ENCODE data around the gene DNAH9.
"Not testable (repeated sequence)": the region's sequence is repeated elsewhere in the genome, so short reads cannot be mapped to it uniquely, and the experiment has no call there.

DNAH9 gene

DNA sequence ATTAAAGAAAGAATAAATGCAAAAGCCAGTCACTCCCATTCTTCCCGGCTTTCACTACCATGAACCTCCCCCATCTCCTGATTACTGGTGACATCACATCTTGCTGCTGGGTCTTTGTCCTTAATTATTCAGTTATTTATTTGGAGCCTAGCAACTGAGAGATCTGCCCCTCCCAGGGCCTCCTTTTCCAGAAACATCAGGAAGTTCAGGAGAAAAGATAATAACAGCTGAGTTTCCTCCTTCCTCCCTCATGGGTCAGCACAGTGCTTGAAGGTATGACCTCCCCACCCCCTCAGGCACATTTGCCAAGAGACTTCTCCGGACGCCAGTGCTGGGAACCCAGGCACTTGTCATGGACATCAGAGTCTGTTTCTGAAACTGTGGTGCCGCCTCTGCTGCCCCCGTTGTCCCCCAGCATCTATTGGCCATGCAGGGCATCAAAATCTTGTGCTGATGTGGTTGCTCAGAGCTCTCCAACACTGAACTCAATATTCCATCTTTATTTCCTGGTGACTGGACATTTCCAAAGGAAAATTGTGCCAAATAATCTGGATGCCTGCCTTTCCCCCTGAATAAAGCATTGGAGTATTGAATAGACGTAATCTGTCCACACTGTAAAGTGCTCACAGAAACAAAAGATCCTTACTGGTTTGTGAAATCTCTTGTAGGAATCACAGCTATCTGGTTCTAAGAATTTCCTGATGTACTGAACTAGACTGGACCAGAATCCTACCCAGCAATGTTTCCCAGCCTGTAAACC lies 327.2 kb downstream of the DNAH9 start:
- no peak for FAIRE-seq

- FAIRE-seq: no peak
Measured at GRCh38 chr17:11928436-11928835, 330.2 kb downstream of the DNAH9 start.

DNA sequence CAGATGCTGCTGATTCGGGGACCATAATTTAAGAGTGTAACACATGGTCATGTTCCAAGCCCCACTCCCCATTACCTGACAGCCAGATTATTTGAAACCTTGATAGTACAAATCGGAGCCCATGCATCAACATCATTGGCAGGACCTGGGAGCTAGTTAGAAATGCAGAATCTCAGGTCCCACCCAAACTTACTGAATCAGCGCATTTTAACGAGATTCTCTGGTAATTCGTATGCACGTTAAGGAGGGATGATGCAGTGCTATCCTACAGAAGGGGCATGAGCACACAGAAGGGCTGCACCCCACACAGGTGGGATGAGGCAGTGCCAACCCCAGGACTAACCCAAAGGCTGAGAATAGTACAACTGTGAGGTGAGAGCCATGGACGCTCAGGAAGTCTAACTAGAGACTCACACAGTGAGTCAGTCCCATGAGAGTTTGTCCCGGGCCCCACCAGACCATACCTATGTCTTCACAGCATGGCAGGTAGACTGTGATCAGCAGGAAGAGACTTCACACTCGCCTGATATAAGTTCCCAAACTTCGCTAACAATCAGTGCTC lies 334.1 kb downstream of the DNAH9 start:
- FAIRE-seq: no peak

- peak; percentile 93 for FAIRE-seq
Measured at GRCh38 chr17:11935734-11936406, 337.6 kb downstream of the DNAH9 start.

DNA sequence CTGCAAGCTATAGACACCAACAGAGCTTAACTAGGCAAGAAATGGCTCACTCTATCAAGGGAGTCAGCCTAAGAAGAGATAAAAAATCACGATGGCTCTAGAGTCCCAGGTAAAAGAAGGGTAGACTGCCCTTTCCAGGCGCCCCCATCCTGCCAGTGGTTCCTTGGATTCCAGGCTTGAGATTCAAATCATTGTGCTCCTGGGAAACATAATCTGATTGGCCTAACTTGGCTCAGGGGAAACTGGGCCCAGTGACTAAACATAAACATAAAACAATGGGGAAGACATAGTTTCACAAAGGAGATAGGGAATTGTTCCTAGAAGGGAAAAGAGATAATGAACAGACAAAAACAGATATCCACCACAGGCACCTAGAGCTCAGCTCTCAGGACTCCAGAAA lies 342.6 kb downstream of the DNAH9 start:
- FAIRE-seq: no peak

DNA sequence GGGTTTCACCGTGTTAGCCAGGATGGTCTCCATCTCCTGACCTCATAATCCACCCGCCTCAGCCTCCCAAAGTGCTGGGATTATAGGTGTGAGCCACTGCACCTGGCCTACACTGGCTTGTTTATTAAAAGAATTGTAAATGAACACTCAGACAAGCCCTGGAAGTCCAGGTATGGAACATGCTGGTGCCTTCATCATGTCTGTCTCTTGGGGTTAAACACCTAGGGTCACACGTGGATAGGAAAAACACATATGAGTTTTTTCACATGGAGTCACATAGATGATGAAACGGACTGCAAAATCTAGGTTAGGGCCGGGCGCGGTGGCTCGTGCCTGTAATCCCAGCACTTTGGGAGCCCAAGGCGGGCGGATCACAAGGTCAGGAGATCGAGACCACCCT lies 344.8 kb downstream of the DNAH9 start:
- FAIRE-seq: not testable (repeated sequence)

- no peak for FAIRE-seq
Measured at GRCh38 chr17:11943759-11944347, 345.6 kb downstream of the DNAH9 start.

GRCh38 chr17:11944587-11944986 lies 346.3 kb downstream of the DNAH9 start:
- no peak for FAIRE-seq

- FAIRE-seq: no peak
Measured at GRCh38 chr17:11948789-11949188, 350.5 kb downstream of the DNAH9 start.

GRCh38 chr17:11949571-11949970 lies 351.3 kb downstream of the DNAH9 start:
- FAIRE-seq: not testable (repeated sequence)

- FAIRE-seq: no peak
Measured at GRCh38 chr17:11950771-11951519, 352.7 kb downstream of the DNAH9 start.

DNA sequence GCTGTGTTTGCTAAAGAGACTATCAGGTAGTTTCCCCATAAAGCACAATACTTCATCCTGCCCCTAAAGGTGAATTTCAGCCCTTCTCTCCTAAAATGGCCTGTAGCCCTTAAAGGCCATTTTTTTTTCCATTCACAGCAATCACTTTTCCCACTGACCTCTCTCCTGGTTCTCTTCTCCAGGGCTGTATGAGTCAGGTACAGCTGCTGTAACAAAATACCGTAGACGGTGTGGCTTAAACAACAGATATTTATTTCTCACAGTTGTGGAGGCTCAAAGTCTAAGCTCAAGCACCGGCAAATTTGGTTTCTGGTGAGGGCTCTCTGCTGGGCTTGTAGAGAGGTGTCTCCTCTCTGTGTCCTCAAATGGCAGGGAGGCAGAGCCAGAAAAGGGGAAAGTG lies 354.3 kb downstream of the DNAH9 start:
- FAIRE-seq: no peak

DNA sequence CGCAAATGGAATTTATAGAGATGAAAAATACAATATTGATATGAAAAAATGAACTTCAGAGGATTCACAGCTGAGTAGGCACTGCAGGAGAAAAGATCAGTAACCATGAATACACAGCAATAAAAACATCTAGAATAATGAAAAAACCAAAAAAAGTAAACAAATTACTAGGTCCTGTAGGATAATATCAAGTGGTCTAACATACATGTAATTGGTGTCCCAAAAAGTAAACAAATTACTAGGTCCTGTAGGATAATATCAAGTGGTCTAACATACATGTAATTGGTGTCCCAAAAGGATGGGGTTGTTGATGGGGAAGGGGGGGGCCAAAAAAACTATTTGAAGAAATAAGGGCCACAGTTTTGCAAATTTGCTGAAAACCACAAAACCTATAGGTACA lies 355.7 kb downstream of the DNAH9 start:
- FAIRE-seq: no peak

- FAIRE-seq: no peak
Measured at GRCh38 chr17:11954936-11955335, 356.7 kb downstream of the DNAH9 start.

DNA sequence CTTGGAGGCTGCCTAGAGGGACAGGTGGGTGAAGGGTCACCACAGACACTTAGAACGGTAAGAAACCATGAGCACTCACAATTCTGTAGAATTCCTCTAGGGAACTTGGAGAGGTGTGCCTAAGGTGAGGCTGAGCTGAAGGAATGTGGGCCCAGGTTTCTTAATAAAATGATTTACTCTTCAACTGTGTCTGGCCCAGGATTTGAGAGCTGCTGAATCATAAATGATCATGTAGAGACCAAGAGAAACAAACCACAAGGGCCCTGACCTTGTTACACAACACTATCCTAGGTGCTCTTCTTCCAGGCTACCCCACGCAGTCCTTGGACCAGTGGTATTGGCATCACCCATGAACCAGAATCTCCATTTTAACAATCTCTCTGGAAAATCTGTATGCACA lies 371.3 kb downstream of the DNAH9 start:
- FAIRE-seq: no peak

GRCh38 chr17:11972741-11973140 lies 374.5 kb downstream of the DNAH9 start:
- FAIRE-seq: not testable (repeated sequence)

DNA sequence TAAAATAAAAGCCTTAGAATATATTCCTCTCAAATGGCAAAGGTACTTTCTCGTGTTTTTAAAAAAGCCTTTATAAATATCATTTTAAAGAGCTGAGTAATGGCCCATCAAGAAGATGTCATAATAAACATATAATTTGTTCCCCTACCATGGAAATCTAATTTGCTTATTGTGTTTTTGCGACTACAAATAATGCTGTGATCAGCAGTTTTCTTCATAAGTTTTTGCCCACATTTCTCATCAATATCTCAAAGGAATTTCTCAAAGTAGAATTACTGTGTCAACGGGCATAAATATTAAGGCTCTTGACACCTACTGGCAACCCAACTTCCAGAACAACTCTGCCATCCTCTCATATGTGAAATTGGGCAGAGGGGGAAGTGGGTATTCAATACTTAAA lies 381.5 kb downstream of the DNAH9 start:
- FAIRE-seq: no peak

DNA sequence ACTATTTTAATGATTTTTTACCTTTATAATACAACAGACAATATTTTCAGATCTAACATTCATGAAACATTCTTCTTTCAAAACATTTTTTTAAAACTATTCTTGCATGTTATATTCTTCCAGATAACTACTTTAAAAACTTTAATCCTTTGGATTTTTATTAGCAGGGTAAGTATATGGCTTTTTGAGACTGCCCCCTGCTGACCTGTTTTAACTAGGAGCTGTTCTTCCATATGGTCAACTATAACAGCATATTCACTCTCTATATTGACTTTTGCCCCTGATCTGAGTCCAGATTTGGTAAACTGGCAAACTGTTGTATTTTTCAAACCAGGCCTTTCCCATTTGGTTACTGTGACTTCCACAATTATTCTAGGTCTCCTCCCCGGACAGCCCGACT lies 382.5 kb downstream of the DNAH9 start:
- peak; percentile 9 for FAIRE-seq

DNA sequence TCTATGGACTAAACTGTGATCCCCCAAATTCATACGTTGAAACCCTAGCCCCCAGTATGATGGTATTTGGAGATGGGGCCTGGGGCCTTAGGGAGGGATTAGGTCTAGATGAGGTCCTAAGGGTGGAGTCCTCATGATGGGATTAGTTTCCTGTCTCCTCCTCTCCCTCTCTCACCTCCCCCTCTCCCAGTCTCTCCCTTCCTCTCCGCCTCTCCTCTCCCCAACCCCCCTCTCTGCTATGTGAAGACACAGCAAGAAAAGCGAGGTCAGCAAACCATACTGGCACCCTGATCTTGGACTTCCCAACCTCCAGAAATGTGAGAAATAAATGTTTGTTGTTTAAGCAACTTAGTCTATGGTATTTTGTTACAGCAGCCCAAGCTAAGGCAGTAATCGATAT lies 383.6 kb downstream of the DNAH9 start:
- no peak for FAIRE-seq

- no peak for FAIRE-seq
Measured at GRCh38 chr17:11986179-11986941, 388.1 kb downstream of the DNAH9 start.

DNA sequence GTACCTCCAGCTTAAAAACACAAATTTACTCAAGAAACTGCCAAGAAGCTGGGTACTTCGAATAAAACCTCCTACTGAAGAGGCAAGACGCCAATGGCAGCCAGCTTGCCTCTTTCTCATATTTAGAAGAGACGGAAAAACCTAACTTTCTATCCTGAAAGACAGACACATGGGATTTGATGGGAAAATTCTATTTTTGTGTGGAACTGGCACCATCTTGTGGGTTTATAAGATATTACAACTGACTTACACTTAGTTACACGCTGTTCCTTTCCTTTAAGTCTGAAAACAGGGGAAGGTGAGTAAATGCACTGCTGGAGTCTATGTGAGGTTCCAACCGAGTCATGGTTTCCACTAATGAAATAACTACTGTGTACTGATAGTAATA lies 388.7 kb downstream of the DNAH9 start:
- FAIRE-seq: peak; percentile 96

GRCh38 chr17:11990363-11990983 lies 392.2 kb downstream of the DNAH9 start:
- FAIRE-seq: no peak
